Small intestine (tissue), 7 donors: ENCODE results near the gene PON2. TPM values are rescaled to one million over a fixed set of nuclear protein-coding genes. Genes with fewer than 3 reads are reported as not detected.

Experiments
- DNase-seq, 2 donors: peaks; one replicate each; pipeline versions ENCODE4 v3.0.0 to v3.0.0-alpha.2; 2013
- FAIRE-seq: peaks from 2 replicates; lab custom pipeline; 2012; peaks lifted over from hg19 to GRCh38; lab: Jason Lieb, UNC
- H3K27ac ChIP-seq, 3 donors: one replicate each; pipeline ENCODE4 v1.5.1; 2013; ENCODE audit warnings: low read length in 2 of 3, mild to moderate bottlenecking in 2 of 3, control low read depth in 1 of 3, inconsistent platforms in 1 of 3, low read depth in 1 of 3, moderate library complexity in 1 of 3
- H3K27me3 ChIP-seq, 3 donors: one replicate each; pipeline ENCODE4 v1.6.1; 2013; ENCODE audit warnings: low read length in 3 of 3, inconsistent platforms in 1 of 3; ENCODE audit not compliant: control insufficient read depth in 3 of 3, insufficient read depth in 3 of 3
- H3K36me3 ChIP-seq, 3 donors: one replicate each; pipeline ENCODE4 v1.6.1; 2013; ENCODE audit warnings: low read length in 3 of 3, inconsistent platforms in 1 of 3, low read depth in 1 of 3, mild to moderate bottlenecking in 1 of 3, moderate library complexity in 1 of 3; ENCODE audit not compliant: control insufficient read depth in 3 of 3, insufficient read depth in 2 of 3
- H3K4me1 ChIP-seq, 3 donors: one replicate each; pipeline ENCODE4 v1.6.1; 2013; ENCODE audit warnings: low read length in 2 of 3, inconsistent platforms in 1 of 3, low read depth in 1 of 3, mild to moderate bottlenecking in 1 of 3, moderate library complexity in 1 of 3; ENCODE audit not compliant: control insufficient read depth in 3 of 3, insufficient read depth in 2 of 3
- H3K4me3 ChIP-seq, 3 donors: one replicate each; pipeline ENCODE4 v1.5.1; 2013; ENCODE audit warnings: low read length in 3 of 3, control low read depth in 1 of 3, inconsistent platforms in 1 of 3, low read depth in 1 of 3, mild to moderate bottlenecking in 1 of 3, moderate library complexity in 1 of 3
- H3K9me3 ChIP-seq, 2 donors: one replicate each; pipeline ENCODE4 v1.6.1; 2013; ENCODE audit warnings: low read depth in 1 of 2, low read length in 1 of 2; ENCODE audit not compliant: control insufficient read depth in 2 of 2, insufficient read depth in 1 of 2
- WGBS, 3 donors: extraction: QIAGEN DNeasy Blood & Tissue Kit; methylation state at CpG; one replicate each; pipeline ENCODE4 v1.1.7; 2013; 5-methylcytosine and 5-hydroxymethylcytosine counted together
- polyA plus RNA-seq, 4 donors: library from polyadenylated mRNA; stranded (reverse) in 3 of 4; unstranded in 1 of 4; fragments of 200-250 nt in 3 of 4; fragments of 120-200 nt in 1 of 4; gene quantifications; one replicate each; pipeline versions ENCODE4 v1.2.1 to v1.2.3, GENCODE V29; 2013
- donor health status: healthy with polysubstance abuse.
- donor health status: control.
- donor health status: control.
- donor health status: Bipolar disorder and iron deficiency.
- donor health status: healthy.

Gene PON2
- polyA plus RNA-seq, 4 donors: 51.6 to 325 (median 93.7) TPM

DNA sequence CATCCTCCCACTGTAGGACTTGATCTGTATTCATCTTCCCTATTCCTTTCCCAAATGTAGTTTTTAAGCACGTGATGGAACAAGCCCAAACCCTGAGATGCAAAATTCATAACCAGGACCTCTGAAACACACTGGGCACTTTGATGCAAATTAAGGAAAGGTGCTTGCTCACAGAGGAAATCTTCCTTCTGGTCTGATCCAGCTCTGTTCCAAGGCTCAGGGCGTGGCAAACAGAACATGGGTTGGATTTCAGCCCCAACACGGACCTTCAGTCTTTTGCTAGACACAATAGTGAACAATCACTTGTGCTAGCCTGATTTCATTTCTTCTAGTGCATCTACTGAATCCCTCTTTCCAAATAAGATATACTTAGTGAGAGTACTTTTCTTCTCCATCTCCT is 66.6 kb downstream of the PON2 start:
- Histone ChIP-seq H3K36me3 (no peaks in the 10 kb centered on the region), H3K9me3 (no peaks in the 10 kb centered on the region), H3K27me3 (no peaks in the 10 kb centered on the region), H3K4me1 (no peaks in the 10 kb centered on the region), H3K27ac (no peak overlapping the region), H3K4me3 (no peak overlapping the region)
- FAIRE-seq (no peak), DNase-seq (no peak)
- WGBS, 3 donors: 65 to 81% (median 65%) methylated on average over 3 of the region's 3 CpGs

DNA sequence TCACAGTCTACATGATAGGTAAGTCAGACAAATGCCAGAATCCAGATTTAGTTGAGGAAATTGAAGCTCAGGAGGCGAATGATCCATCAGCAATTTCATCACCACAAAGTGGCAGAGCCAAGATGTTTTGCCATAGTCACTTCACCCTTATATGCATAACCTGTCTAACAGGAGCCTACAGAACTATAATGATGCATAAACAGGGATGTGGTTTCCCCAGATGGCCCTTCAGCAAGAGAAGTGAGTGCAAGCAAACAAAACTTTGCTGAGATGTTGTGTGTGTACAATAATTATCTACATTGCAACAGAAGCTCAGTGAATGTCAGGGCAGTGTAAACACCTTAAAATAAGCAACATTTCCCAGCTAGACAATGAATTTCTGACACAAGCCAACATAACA is 67.2 kb downstream of the PON2 start:
- H3K4me3 ChIP-seq: no peak overlapping the region
- WGBS, 3 donors: 84 to 90% (median 85%) methylated on average over 1 of the region's 1 CpG
- no peaks in the 10 kb centered on the region for H3K9me3 ChIP-seq
- FAIRE-seq (no peak), DNase-seq (no peak)
- no peaks in the 10 kb centered on the region for H3K27me3 ChIP-seq
- no peaks in the 10 kb centered on the region for H3K4me1 ChIP-seq
- H3K27ac ChIP-seq: no peak overlapping the region
- no peaks in the 10 kb centered on the region for H3K36me3 ChIP-seq

DNA sequence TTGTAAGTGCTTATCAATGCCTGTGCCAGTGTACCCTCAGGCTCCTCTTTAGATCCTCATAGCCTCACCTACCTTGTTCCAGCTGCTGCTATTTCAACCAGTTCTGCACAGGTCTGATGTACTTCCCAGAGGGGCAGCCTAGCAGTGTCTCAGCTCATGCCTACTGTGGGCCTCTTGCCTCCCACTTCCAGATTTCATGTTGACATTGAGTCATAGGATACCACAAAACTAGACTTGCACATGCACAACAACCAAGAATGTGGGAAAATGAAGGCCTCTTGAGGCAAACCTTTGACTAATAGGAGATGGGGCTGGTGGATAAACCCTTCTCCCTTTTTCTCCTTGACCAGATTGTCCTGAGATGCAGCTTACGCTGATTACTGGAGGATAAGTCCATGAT is 69.7 kb downstream of the PON2 start:
- FAIRE-seq (no peak), DNase-seq (no peak)
- Histone ChIP-seq H3K4me1 (no peaks in the 10 kb centered on the region), H3K27ac (no peak overlapping the region), H3K4me3 (no peak overlapping the region), H3K27me3 (no peaks in the 10 kb centered on the region), H3K36me3 (no peaks in the 10 kb centered on the region), H3K9me3 (no peaks in the 10 kb centered on the region)
- 96 to 100% (median 100%) methylated on average over 1 of the region's 1 CpG for WGBS, 3 donors

DNA sequence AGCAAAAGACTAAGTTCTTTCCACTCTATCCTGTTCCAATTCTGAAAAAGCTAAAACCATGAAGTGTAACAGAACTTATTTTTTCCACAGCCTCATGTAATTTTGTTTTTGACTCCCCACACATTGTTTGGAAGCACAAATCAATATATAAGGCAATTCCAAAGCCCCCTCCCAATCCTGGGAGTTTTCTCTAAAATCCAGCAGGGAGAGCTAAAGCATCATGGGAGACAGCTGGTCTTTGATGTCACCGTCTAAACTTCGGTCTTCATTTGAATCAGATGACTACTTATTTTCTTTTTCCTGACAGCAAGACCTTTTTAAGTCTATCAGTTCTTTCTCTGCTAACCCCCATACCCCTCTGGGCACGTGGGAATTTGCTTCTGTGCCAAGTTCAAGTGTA is 77.2 kb downstream of the PON2 start:
- FAIRE-seq (no peak), DNase-seq (no peak)
- peaks cover 0 to 9% of the 10 kb centered on the region in 2 donors for H3K9me3 ChIP-seq
- no peak overlapping the region for H3K27ac ChIP-seq
- no peaks in the 10 kb centered on the region for H3K4me1 ChIP-seq
- no peaks in the 10 kb centered on the region for H3K36me3 ChIP-seq
- WGBS, 3 donors: 30 to 43% (median 40%) methylated on average over 3 of the region's 3 CpGs
- H3K4me3 ChIP-seq: no peak overlapping the region
- no peaks in the 10 kb centered on the region for H3K27me3 ChIP-seq

Other genes with a start within 250 kb of the PON2 start
- 1 to 10 TPM in 1 of 4 donors, under 1 TPM in 1, not detected in 2; 0.04 to 9.5 TPM for gene PON1, start 110.5 kb downstream of the PON2 start, polyA plus RNA-seq
- gene PON3, start 38.7 kb downstream of the PON2 start, polyA plus RNA-seq: 10 to 100 TPM in 1 of 4 donors, 1 to 10 TPM in 3; 2.4 to 15.6 (median 6.7) TPM
- 1 to 10 TPM in 1 of 4 donors, under 1 TPM in 2, not detected in 1; 0.09 to 1.4 (median 0.38) TPM for gene ASB4, start 50.9 kb upstream of the PON2 start, polyA plus RNA-seq
- 100 to 1,000 TPM in 1 of 4 donors, 10 to 100 TPM in 2, 1 to 10 TPM in 1; 9.1 to 210 (median 84.3) TPM for gene PDK4, start 161.5 kb upstream of the PON2 start, polyA plus RNA-seq